ENCODE measurements around the gene HOXC6. TPM values are rescaled to one million over a fixed set of nuclear protein-coding genes. Genes with fewer than 3 reads are reported as not detected.
"Not testable (repeated sequence)": the region's sequence is repeated elsewhere in the genome, so short reads cannot be mapped to it uniquely, and the experiment has no call there.

HOXC6 gene
- total RNA-seq, 1 donor from 2014 or later, result 2.6 TPM

- Histone ChIP-seq H3K9ac (ENCODE audit: low read depth in 1 of 3, low read length in 3 of 3) (peak overlapping the region; percentile 4 to 40 (median 16)), H3K27ac (ENCODE audit: low read depth, low read length) (peak overlapping the region; percentile 52), H3K9me3 (ENCODE audit: control insufficient read depth in 3 of 3, low read length in 3 of 3) (no peaks in the 10 kb centered on the region), H3K4me3 (ENCODE audit: low read length in 3 of 3) (peak overlapping the region; percentile 28 to 45 (median 41)), H3K4me1 (ENCODE audit: control insufficient read depth in 3 of 3, insufficient read depth in 3 of 3, low read length in 3 of 3) (peaks cover 47 to 54% (median 51%) of the 10 kb centered on the region in 3 donors), H3K27me3 (ENCODE audit: control insufficient read depth in 3 of 3, insufficient read depth in 3 of 3, low read length in 3 of 3) (peaks cover 0 to 4% (median 2%) of the 10 kb centered on the region in 3 donors), H3K36me3 (ENCODE audit: control insufficient read depth in 3 of 3, insufficient read depth in 3 of 3, low read length in 3 of 3) (peaks cover 0 to 1% (median 0%) of the 10 kb centered on the region in 3 donors)
These were observed 10.7 kb downstream of the HOXC6 start for GRCh38 chr12:54038871-54039414.

- H3K9ac ChIP-seq (ENCODE audit: low read depth in 1 of 3, low read length in 3 of 3), result peak overlapping the region; percentile 4 to 40 (median 16)
- no peaks in the 10 kb centered on the region for H3K36me3 ChIP-seq (ENCODE audit: control insufficient read depth in 3 of 3, insufficient read depth in 3 of 3, low read length in 3 of 3)
- H3K4me3 ChIP-seq (ENCODE audit: low read length in 3 of 3), result peak overlapping the region; percentile 28 to 45 (median 41)
- H3K9me3 ChIP-seq (ENCODE audit: control insufficient read depth in 3 of 3, low read length in 3 of 3), result no peaks in the 10 kb centered on the region
- peaks cover 0 to 4% (median 2%) of the 10 kb centered on the region in 3 donors for H3K27me3 ChIP-seq (ENCODE audit: control insufficient read depth in 3 of 3, insufficient read depth in 3 of 3, low read length in 3 of 3)
- peak overlapping the region; percentile 52 for H3K27ac ChIP-seq (ENCODE audit: low read depth, low read length)
- peaks cover 47 to 59% (median 50%) of the 10 kb centered on the region in 3 donors for H3K4me1 ChIP-seq (ENCODE audit: control insufficient read depth in 3 of 3, insufficient read depth in 3 of 3, low read length in 3 of 3)
These were observed 11.3 kb downstream of the HOXC6 start for GRCh38 chr12:54039417-54040147.

GRCh38 chr12:54040148-54040494 lies 11.9 kb downstream of the HOXC6 start:
- H3K9me3 ChIP-seq (ENCODE audit: control insufficient read depth in 3 of 3, low read length in 3 of 3), result no peaks in the 10 kb centered on the region

GRCh38 chr12:54040648-54041047 lies 12.4 kb downstream of the HOXC6 start:
- Histone ChIP-seq H3K9ac (ENCODE audit: low read depth in 1 of 3, low read length in 3 of 3) (no peak overlapping the region), H3K4me3 (ENCODE audit: low read length in 3 of 3) (peak overlapping the region in 1 of 3 donors; percentile 57), H3K27me3 (ENCODE audit: control insufficient read depth in 3 of 3, insufficient read depth in 3 of 3, low read length in 3 of 3) (peaks cover 0 to 4% (median 2%) of the 10 kb centered on the region in 3 donors), H3K36me3 (ENCODE audit: control insufficient read depth in 3 of 3, insufficient read depth in 3 of 3, low read length in 3 of 3) (no peaks in the 10 kb centered on the region), H3K27ac (ENCODE audit: low read depth, low read length) (peak overlapping the region; percentile 52), H3K9me3 (ENCODE audit: control insufficient read depth in 3 of 3, low read length in 3 of 3) (no peaks in the 10 kb centered on the region), H3K4me1 (ENCODE audit: control insufficient read depth in 3 of 3, insufficient read depth in 3 of 3, low read length in 3 of 3) (peaks cover 43 to 52% (median 47%) of the 10 kb centered on the region in 3 donors)

More at GRCh38 chr12:54040148-54040494, 11.9 kb downstream of the HOXC6 start:
- peak overlapping the region; percentile 52 for H3K27ac ChIP-seq (ENCODE audit: low read depth, low read length)
- H3K27me3 ChIP-seq (ENCODE audit: control insufficient read depth in 3 of 3, insufficient read depth in 3 of 3, low read length in 3 of 3), result peaks cover 0 to 4% (median 2%) of the 10 kb centered on the region in 3 donors
- H3K36me3 ChIP-seq (ENCODE audit: control insufficient read depth in 3 of 3, insufficient read depth in 3 of 3, low read length in 3 of 3), result no peaks in the 10 kb centered on the region
- peaks cover 47 to 56% (median 50%) of the 10 kb centered on the region in 3 donors for H3K4me1 ChIP-seq (ENCODE audit: control insufficient read depth in 3 of 3, insufficient read depth in 3 of 3, low read length in 3 of 3)
- H3K9ac ChIP-seq (ENCODE audit: low read depth in 1 of 3, low read length in 3 of 3), result no peak overlapping the region
- H3K4me3 ChIP-seq (ENCODE audit: low read length in 3 of 3), result peak overlapping the region in 2 of 3 donors; percentile 1 to 57

GRCh38 chr12:54041097-54041690 lies 13.0 kb downstream of the HOXC6 start:
- no peak overlapping the region for H3K4me3 ChIP-seq (ENCODE audit: low read length in 3 of 3)
- no peak overlapping the region for H3K27ac ChIP-seq (ENCODE audit: low read depth, low read length)
- peaks cover 42 to 52% (median 46%) of the 10 kb centered on the region in 3 donors for H3K4me1 ChIP-seq (ENCODE audit: control insufficient read depth in 3 of 3, insufficient read depth in 3 of 3, low read length in 3 of 3)
- no peak overlapping the region for H3K9ac ChIP-seq (ENCODE audit: low read depth in 1 of 3, low read length in 3 of 3)
- H3K36me3 ChIP-seq (ENCODE audit: control insufficient read depth in 3 of 3, insufficient read depth in 3 of 3, low read length in 3 of 3), result no peaks in the 10 kb centered on the region
- peaks cover 0 to 6% (median 2%) of the 10 kb centered on the region in 3 donors for H3K27me3 ChIP-seq (ENCODE audit: control insufficient read depth in 3 of 3, insufficient read depth in 3 of 3, low read length in 3 of 3)
- H3K9me3 ChIP-seq (ENCODE audit: control insufficient read depth in 3 of 3, low read length in 3 of 3), result no peaks in the 10 kb centered on the region

GRCh38 chr12:54042033-54042432 lies 13.8 kb downstream of the HOXC6 start:
- not testable (repeated sequence) for H3K4me3 ChIP-seq (ENCODE audit: low read length in 3 of 3); H3K9ac ChIP-seq (ENCODE audit: low read depth in 1 of 3, low read length in 3 of 3); H3K27ac ChIP-seq (ENCODE audit: low read depth, low read length); H3K36me3 ChIP-seq (ENCODE audit: control insufficient read depth in 3 of 3, insufficient read depth in 3 of 3, low read length in 3 of 3); H3K27me3 ChIP-seq (ENCODE audit: control insufficient read depth in 3 of 3, insufficient read depth in 3 of 3, low read length in 3 of 3); H3K9me3 ChIP-seq (ENCODE audit: control insufficient read depth in 3 of 3, low read length in 3 of 3)
- H3K4me1 ChIP-seq (ENCODE audit: control insufficient read depth in 3 of 3, insufficient read depth in 3 of 3, low read length in 3 of 3), result peaks cover 37 to 45% (median 41%) of the 10 kb centered on the region in 3 donors

GRCh38 chr12:54042970-54043853 lies 15.0 kb downstream of the HOXC6 start:
- peaks cover 0 to 6% (median 3%) of the 10 kb centered on the region in 3 donors for H3K27me3 ChIP-seq (ENCODE audit: control insufficient read depth in 3 of 3, insufficient read depth in 3 of 3, low read length in 3 of 3)
- H3K9ac ChIP-seq (ENCODE audit: low read depth in 1 of 3, low read length in 3 of 3), result no peak overlapping the region
- peaks cover 28 to 35% (median 32%) of the 10 kb centered on the region in 3 donors for H3K4me1 ChIP-seq (ENCODE audit: control insufficient read depth in 3 of 3, insufficient read depth in 3 of 3, low read length in 3 of 3)
- H3K4me3 ChIP-seq (ENCODE audit: low read length in 3 of 3), result peak overlapping the region in 1 of 3 donors; percentile 24
- no peaks in the 10 kb centered on the region for H3K36me3 ChIP-seq (ENCODE audit: control insufficient read depth in 3 of 3, insufficient read depth in 3 of 3, low read length in 3 of 3)
- peak overlapping the region; percentile 65 for H3K27ac ChIP-seq (ENCODE audit: low read depth, low read length)
- no peaks in the 10 kb centered on the region for H3K9me3 ChIP-seq (ENCODE audit: control insufficient read depth in 3 of 3, low read length in 3 of 3)

- no peak overlapping the region for H3K4me3 ChIP-seq (ENCODE audit: low read length in 3 of 3)
- H3K36me3 ChIP-seq (ENCODE audit: control insufficient read depth in 3 of 3, insufficient read depth in 3 of 3, low read length in 3 of 3), result no peaks in the 10 kb centered on the region
- H3K9ac ChIP-seq (ENCODE audit: low read depth in 1 of 3, low read length in 3 of 3), result no peak overlapping the region
- H3K27ac ChIP-seq (ENCODE audit: low read depth, low read length), result peak overlapping the region; percentile 37
- peaks cover 17 to 22% (median 18%) of the 10 kb centered on the region in 3 donors for H3K4me1 ChIP-seq (ENCODE audit: control insufficient read depth in 3 of 3, insufficient read depth in 3 of 3, low read length in 3 of 3)
- H3K9me3 ChIP-seq (ENCODE audit: control insufficient read depth in 3 of 3, low read length in 3 of 3), result no peaks in the 10 kb centered on the region
- peaks cover 0 to 3% (median 3%) of the 10 kb centered on the region in 3 donors for H3K27me3 ChIP-seq (ENCODE audit: control insufficient read depth in 3 of 3, insufficient read depth in 3 of 3, low read length in 3 of 3)
These were observed 16.3 kb downstream of the HOXC6 start for GRCh38 chr12:54044425-54045103.

GRCh38 chr12:54045401-54045800 lies 17.2 kb downstream of the HOXC6 start:
- Histone ChIP-seq H3K9ac (ENCODE audit: low read depth in 1 of 3, low read length in 3 of 3) (no peak overlapping the region), H3K9me3 (ENCODE audit: control insufficient read depth in 3 of 3, low read length in 3 of 3) (no peaks in the 10 kb centered on the region), H3K27ac (ENCODE audit: low read depth, low read length) (no peak overlapping the region), H3K4me1 (ENCODE audit: control insufficient read depth in 3 of 3, insufficient read depth in 3 of 3, low read length in 3 of 3) (peaks cover 15 to 19% (median 17%) of the 10 kb centered on the region in 3 donors), H3K27me3 (ENCODE audit: control insufficient read depth in 3 of 3, insufficient read depth in 3 of 3, low read length in 3 of 3) (peaks cover 0 to 3% (median 3%) of the 10 kb centered on the region in 3 donors), H3K4me3 (ENCODE audit: low read length in 3 of 3) (no peak overlapping the region), H3K36me3 (ENCODE audit: control insufficient read depth in 3 of 3, insufficient read depth in 3 of 3, low read length in 3 of 3) (no peaks in the 10 kb centered on the region)
